Mesothelial cell of epicardium (in vitro differentiated cells): ENCODE measurements around the gene COL4A2. TPM values are rescaled to one million over a fixed set of nuclear protein-coding genes. Genes with fewer than 3 reads are reported as not detected.

ENCODE experiments used
- DNase-seq, 2 experiments: peaks; one replicate each; pipeline ENCODE4 v3.0.0; 2021; ENCODE audit warnings: low spot score in 2 of 2; ENCODE audit not compliant: unreplicated experiment in 2 of 2
- H3K27ac Mint-ChIP-seq: 2 replicates; pipeline ENCODE4 v1.8.0; 2021; ENCODE audit warnings: mixed read lengths
- H3K27me3 Mint-ChIP-seq: 2 replicates; pipeline ENCODE4 v1.8.0; 2021; ENCODE audit warnings: low read depth, mixed read lengths
- H3K36me3 Mint-ChIP-seq: 2 replicates; pipeline ENCODE4 v1.8.0; 2021; ENCODE audit warnings: mixed read lengths
- H3K4me1 Mint-ChIP-seq: 2 replicates; pipeline ENCODE4 v1.8.0; 2021; ENCODE audit warnings: mixed read lengths
- H3K4me3 Mint-ChIP-seq: 2 replicates; pipeline ENCODE4 v1.8.0; 2021; ENCODE audit warnings: mild to moderate bottlenecking, moderate library complexity, mixed read lengths
- H3K9me3 Mint-ChIP-seq: 2 replicates; pipeline ENCODE4 v1.8.0; 2021; ENCODE audit warnings: mixed read lengths
- total RNA-seq: library from RNA; stranded (reverse); gene quantifications from 3 replicates; pipeline ENCODE4 v1.2.1, GENCODE V29; 2021
- TF ChIP-seq, protein P1 (sequence below): fragments of 200-600 bp; sonication (generic); IDR thresholded peaks from one replicate; pipeline ENCODE4 v1.5.0; 2021; ENCODE audit warnings: antibody characterized with exemption; ENCODE audit not compliant: unreplicated experiment

COL4A2 gene
- total RNA-seq, 1 donor from 2014 or later, result 469 TPM

DNA sequence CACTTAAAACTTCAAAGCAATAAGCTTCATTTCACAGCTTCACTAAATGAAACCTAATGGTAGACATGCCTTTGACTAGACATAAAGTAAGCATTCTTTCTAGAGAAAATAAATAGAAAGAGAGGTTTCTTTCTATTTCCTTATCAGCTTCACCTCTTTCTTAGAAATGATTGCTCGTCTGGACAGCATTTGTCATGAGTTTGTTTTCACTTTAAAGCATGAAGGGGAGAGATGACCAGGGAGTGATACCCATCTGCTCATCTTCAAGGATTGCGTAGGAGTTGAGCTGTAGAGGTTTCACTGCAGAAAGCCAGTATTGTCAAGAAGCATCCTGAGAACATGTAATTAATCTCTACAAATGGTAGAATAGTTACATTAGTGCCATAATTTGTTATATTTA is 61.3 kb downstream of the COL4A2 start:
- TF ChIP-seq, protein P1, sequence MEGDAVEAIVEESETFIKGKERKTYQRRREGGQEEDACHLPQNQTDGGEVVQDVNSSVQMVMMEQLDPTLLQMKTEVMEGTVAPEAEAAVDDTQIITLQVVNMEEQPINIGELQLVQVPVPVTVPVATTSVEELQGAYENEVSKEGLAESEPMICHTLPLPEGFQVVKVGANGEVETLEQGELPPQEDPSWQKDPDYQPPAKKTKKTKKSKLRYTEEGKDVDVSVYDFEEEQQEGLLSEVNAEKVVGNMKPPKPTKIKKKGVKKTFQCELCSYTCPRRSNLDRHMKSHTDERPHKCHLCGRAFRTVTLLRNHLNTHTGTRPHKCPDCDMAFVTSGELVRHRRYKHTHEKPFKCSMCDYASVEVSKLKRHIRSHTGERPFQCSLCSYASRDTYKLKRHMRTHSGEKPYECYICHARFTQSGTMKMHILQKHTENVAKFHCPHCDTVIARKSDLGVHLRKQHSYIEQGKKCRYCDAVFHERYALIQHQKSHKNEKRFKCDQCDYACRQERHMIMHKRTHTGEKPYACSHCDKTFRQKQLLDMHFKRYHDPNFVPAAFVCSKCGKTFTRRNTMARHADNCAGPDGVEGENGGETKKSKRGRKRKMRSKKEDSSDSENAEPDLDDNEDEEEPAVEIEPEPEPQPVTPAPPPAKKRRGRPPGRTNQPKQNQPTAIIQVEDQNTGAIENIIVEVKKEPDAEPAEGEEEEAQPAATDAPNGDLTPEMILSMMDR, result no peak
- peaks cover 61% of the 10 kb centered on the region for H3K4me1 Mint-ChIP-seq

DNA sequence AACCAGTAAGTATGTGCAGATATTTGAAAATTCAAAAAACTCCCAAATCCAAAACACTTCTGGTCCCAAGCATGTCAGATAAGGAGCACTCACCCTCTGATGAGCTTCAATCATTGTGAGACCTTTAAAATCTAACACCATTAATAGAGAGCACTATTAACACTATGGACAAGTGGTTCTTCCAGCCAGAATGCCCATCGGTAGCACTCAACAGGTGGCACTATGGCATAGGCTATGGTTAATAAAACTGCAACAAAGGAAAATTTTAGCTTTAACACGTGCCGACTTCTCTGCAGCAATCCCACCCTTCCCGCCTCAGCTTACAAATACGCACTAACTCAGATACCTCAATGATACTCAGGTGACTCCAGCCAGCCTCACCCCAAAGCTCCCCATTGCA is 62.3 kb downstream of the COL4A2 start:
- peaks cover 10% of the 10 kb centered on the region for H3K36me3 Mint-ChIP-seq
- no peak overlapping the region for H3K4me3 Mint-ChIP-seq
- peak overlapping the region; percentile 82 for H3K27ac Mint-ChIP-seq
- TF ChIP-seq, protein P1, result no peak
- DNase-seq, result no peak
- H3K27me3 Mint-ChIP-seq, result no peaks in the 10 kb centered on the region
- H3K4me1 Mint-ChIP-seq, result peaks cover 70% of the 10 kb centered on the region
- no peaks in the 10 kb centered on the region for H3K9me3 Mint-ChIP-seq

More for the DNA sequence above, 61.3 kb downstream of the COL4A2 start:
- H3K9me3 Mint-ChIP-seq, result no peaks in the 10 kb centered on the region
- H3K27me3 Mint-ChIP-seq, result no peaks in the 10 kb centered on the region
- no peak for DNase-seq
- no peak overlapping the region for H3K4me3 Mint-ChIP-seq
- peak overlapping the region; percentile 93 for H3K27ac Mint-ChIP-seq
- H3K36me3 Mint-ChIP-seq, result peaks cover 10% of the 10 kb centered on the region

DNA sequence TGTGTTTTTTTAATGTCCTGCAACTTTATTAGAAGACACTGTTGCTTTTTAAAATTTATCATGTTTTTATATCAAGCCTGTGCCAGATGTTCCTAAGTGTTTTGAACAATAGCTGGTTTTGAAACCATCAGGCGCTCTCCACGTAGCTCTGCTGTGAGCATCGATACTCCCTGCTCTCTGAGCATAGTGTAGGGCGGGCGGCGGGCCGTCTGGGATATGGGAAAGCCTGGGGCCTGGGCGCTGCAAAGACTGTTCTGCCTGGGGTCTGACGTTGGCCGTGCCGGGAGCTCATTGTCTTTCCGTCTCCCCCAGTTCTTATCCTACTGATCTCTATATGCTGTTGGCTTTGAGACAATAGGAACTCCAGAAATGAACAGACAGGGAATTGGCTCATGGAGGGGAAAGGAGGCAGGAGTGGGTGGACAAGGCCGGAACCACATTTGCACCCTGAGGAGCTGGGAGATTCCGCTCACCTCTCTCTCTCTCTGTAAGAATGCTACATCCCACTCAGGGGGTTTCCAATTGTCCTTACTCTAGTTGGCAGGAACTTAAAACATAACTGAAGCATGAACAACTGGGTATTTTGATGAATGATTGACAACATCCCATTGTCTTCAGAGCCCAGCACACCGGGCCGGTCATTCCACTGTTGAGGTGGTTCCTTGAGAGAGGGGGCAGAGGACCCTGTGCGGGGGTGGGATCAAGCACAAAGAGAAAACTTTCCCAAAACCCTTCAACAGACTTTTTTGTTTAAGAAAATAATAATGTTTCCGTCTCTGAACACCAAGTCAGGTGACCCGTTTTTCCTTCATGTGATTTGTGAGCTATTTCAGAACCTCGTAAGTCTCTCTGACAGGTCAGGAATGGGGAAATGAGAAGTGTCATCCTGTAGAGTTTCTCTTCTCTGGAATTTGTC is 64.7 kb downstream of the COL4A2 start:
- Mint-ChIP-seq H3K36me3 (peaks cover 4% of the 10 kb centered on the region), H3K4me3 (no peak overlapping the region), H3K27ac (peak overlapping the region; percentile 98), H3K4me1 (peaks cover 85% of the 10 kb centered on the region), H3K9me3 (no peaks in the 10 kb centered on the region), H3K27me3 (no peaks in the 10 kb centered on the region)
- no peak for DNase-seq
- TF ChIP-seq, protein P1, result no peak

DNA sequence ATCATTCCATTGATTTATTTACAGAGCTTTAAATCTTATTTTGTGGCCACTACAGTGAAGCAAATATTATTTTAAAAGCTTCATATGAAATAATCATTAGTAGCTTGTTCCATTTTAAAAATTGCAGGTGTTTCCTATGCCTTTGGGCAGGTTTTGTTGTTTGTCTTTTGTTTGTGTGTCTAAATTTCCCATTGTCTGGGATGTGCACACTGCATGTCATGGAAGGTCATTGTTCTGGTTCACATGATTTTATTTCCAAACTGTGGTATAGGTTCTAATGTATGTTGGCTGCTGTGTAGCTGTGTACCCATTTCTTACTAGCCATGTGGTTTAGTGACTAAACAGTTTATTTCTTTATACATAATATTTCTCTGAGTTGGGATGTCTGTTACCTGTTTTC is 65.6 kb downstream of the COL4A2 start:
- peak overlapping the region; percentile 98 for H3K27ac Mint-ChIP-seq
- no peaks in the 10 kb centered on the region for H3K27me3 Mint-ChIP-seq
- H3K4me3 Mint-ChIP-seq, result no peak overlapping the region
- peaks cover 80% of the 10 kb centered on the region for H3K4me1 Mint-ChIP-seq
- H3K36me3 Mint-ChIP-seq, result peaks cover 4% of the 10 kb centered on the region
- TF ChIP-seq, protein P1, result no peak
- DNase-seq, result no peak
- H3K9me3 Mint-ChIP-seq, result no peaks in the 10 kb centered on the region

DNA sequence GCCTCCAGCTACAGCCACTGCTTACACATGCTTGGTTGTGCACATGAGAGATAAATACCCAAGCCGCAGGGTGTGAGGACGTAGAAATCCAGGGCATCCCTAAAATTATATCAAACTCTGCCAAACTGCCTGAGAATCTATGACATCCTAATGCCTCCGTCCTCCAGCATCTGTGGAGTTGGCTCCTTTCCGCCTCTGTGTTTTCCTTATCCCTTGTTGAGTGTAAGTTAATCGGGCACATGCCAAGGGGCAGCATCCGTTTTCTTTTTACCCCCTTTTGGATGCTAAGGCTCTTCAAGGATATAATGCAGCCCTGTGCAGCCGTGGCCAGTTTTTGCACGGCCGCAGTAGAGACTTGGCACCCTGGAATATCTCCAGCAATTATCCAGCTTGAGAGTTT is 66.5 kb downstream of the COL4A2 start:
- TF ChIP-seq, protein P1, result no peak
- no peak overlapping the region for H3K4me3 Mint-ChIP-seq

More for the DNA sequence above, 66.5 kb downstream of the COL4A2 start:
- H3K27ac Mint-ChIP-seq, result no peak overlapping the region
- H3K4me1 Mint-ChIP-seq, result peaks cover 75% of the 10 kb centered on the region
- peaks cover 4% of the 10 kb centered on the region for H3K36me3 Mint-ChIP-seq
- DNase-seq, result no peak
- no peaks in the 10 kb centered on the region for H3K27me3 Mint-ChIP-seq
- H3K9me3 Mint-ChIP-seq, result no peaks in the 10 kb centered on the region
